Regular cardiac myocyte (primary cell): ENCODE data around the gene NUDT9. TPM values are rescaled to one million over a fixed set of nuclear protein-coding genes. Genes with fewer than 3 reads are reported as not detected.

ENCODE experiments used
- total RNA-seq: library from RNA; depleted of rRNA; stranded (reverse); fragments of >200 nt; gene quantifications from 2 replicates; pipeline ENCODE4 v1.2.3, GENCODE V29; 2014

Gene NUDT9, protein sequence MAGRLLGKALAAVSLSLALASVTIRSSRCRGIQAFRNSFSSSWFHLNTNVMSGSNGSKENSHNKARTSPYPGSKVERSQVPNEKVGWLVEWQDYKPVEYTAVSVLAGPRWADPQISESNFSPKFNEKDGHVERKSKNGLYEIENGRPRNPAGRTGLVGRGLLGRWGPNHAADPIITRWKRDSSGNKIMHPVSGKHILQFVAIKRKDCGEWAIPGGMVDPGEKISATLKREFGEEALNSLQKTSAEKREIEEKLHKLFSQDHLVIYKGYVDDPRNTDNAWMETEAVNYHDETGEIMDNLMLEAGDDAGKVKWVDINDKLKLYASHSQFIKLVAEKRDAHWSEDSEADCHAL
- 16.9 and 27.6 TPM in 2 replicates for total RNA-seq

DNA sequence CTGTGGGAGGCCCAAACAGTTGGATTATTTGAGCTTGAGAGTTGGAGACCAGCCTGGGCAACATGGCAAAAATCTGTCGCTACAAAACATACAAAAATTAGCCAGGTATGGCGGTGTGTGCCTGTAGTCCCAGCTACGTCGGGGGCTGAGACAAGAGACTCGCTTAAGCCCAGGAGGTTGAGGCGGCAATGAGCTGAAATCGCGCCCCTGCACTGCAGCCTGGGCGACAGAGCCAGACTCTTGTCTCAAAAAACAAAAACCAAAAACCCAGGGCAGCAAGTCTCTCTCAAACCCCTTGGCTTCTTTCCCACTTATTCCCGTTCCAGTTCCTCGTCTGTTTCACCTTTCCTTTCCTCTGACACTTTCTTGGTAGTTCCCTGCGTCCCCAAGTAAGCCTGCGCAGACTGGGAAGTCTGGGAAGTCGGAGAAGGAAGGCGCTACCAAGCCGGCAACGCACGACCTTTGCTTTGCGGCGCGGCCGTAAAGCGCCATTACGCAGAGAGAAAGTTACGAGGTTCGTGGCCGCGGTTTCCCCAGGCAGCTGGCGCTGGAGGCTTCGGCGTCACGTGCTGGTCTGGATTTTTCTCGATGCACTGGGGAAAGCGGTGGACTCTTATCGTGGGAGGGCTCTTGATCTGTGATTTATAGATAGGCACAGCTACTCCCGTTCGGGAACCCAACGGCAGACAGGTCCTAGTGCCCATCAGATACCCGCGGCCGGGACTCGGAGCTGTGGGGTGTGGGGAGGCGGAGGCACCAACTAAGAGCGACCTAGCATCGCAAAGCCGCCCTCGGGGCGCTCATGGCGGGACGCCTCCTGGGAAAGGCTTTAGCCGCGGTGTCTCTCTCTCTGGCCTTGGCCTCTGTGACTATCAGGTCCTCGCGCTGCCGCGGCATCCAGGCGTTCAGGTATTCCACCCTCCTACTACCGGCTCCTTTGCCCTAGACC lies at the start of gene NUDT9:
TSS of gene NUDT9 (plus strand) at position 470 of the 949 bp plus-strand sequence. CDS start at position 803, 333 bp downstream.

DNA sequence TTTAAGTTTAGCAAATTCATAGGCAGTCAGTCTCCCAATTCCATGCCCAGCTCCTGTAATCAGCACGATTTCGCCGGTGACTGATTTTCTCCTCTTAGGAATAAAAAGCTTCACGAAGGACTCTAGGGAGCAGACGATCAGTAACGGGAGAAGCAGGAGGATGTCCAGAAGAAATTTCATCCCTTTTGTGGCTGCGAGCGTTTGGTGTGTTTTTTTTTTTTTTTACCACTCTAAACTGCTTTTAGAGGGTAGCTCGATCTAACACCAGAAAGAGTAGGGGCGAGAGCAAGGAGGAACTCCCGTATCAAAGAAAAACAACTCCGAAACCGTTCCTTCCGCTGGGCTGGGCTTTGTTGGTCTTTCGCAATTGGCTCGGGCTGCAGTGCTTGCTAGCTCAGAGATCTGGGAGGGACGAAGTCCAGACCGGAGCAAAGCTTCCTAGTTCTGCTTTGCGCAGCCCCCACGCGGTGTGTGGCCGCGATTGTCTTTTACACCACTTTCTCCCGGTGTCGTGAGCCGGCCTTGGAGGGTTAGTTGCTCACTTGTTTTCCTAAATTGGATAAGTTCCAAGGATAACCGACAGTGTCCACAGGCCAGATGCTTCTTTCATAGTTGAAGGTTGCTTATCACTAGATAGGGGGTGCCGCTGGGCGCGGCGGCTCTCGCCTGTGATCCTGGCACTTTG lies 31.3 kb upstream of the NUDT9 start, which contains the start of gene HSD17B11:
TSS of gene HSD17B11 (minus strand) at position 298 of the 685 bp plus-strand sequence. CDS start at position 180, 118 bp downstream.

Other genes starting within 250 kb of the NUDT9 start
- gene KLHL8, start 202.0 kb upstream of the NUDT9 start, total RNA-seq: 14.7 and 15.7 TPM in 2 replicates
- gene HSD17B13, start 99.7 kb upstream of the NUDT9 start, total RNA-seq: under 0.01 TPM in 1 of 2 replicates, not detected in the other
- 24.3 and 45.4 TPM in 2 replicates for gene HSD17B11, start 31.4 kb upstream of the NUDT9 start, total RNA-seq
- 0.56 and 0.58 TPM in 2 replicates for gene SPARCL1, start 106.8 kb downstream of the NUDT9 start, total RNA-seq
- gene DSPP, start 186.0 kb downstream of the NUDT9 start, total RNA-seq: not detected in 2 replicates
- not detected in 2 replicates for gene DMP1, start 227.7 kb downstream of the NUDT9 start, total RNA-seq